Cerebellar nuclear complex (tissue), 1 donor: ENCODE results near the gene TMEM63B.
A peak's percentile ranks its signal among the peaks of the same experiment; 100 is the strongest.
"Not testable (repeated sequence)": the region's sequence is repeated elsewhere in the genome, so short reads cannot be mapped to it uniquely, and the experiment has no call there.

Source experiments
- DNase-seq, 2 experiments: peaks; one replicate each; lab custom pipeline; 2025; lab: John Stamatoyannopoulos, UW

Gene TMEM63B

DNA sequence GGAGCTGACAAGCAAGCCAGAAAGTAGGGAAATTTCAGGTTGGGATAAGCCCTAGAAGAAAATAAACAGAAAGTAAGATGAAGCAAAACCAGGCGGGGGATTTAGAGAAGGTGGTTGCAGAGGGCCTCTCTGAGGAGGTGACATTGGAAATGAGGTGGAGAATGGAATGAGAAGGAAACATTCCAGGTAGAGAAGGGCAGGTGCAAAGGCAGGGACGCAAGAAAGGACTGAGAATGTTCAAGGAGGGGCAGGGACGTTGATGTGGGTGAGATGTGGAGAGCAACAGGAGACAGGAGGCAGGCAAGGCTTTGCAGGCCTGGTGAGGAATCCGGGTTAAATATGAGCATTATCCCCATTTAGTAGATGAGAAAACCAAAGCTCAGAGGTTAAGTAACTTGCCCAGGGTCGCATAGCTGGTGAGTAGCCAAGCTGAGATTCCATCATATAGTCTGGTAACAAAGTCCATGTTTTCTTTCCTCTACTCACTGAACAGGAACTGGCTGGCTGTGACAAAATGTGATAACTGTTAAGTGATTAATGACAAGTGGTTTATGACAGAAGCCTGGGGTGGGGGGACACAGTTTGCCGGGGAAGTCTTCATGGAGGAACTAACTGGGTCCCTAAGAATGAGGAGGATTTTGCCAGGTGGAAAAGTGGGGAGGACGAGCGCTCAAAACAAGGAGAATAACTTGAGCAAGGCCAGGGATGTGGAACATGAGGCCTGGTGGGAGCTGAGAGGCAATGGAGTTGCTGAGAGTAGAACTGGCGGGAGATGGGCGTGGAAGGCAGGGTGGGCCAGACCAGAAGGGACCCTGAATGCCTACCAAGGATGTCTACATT lies 32.7 kb upstream of the TMEM63B start:
- no peak for DNase-seq

GRCh38 chr6:44095243-44095623 lies 32.1 kb upstream of the TMEM63B start:
- DNase-seq = not testable (repeated sequence)

- peak in 1 of 2 experiments; percentile 61 for DNase-seq
Measured at GRCh38 chr6:44096612-44097011, 30.7 kb upstream of the TMEM63B start.

- DNase-seq = no peak
Measured at GRCh38 chr6:44097782-44098317, 29.5 kb upstream of the TMEM63B start.

DNA sequence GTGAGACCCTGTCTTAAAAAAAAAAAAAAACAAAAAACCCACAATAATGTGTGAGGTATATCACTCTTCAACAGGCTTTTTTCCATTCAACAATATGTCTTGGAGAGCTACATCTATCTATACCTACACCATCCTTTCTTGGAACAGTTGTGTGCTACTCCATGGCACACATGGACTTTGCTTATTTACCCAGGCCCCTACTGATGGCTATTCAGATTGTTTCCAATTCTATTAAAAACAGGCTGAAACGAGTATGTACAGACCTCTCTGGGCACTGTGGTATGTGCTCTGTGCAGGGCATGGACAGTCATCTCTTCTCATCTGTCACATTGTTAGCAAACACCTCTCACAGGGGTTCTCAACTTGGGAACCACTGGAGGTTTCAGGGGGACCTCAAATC lies 28.2 kb upstream of the TMEM63B start:
- no peak for DNase-seq

DNA sequence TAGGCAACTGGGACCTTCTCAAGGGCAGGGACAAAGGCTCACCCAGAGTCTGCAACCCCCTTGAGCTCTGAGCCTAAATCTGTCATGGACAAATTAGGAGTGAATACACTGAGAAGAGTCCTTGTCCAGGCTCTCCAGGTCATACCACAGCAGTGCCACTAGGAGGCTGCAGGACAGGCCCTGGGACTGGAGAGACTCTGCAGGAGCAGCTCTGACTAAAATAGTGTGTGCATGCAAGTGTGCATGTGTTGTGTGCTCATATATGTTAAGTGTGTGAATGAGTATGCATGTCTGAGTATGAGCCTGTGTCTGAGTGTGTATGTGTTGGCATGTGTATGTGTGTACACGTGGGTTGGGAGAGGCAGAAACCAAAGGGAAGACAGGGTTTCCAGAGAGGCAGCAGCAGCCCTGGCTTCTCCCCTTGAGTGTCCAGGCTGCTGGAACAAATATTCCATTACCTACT lies 27.2 kb upstream of the TMEM63B start:
- no peak for DNase-seq

GRCh38 chr6:44101832-44102231 lies 25.5 kb upstream of the TMEM63B start:
- no peak for DNase-seq

DNA sequence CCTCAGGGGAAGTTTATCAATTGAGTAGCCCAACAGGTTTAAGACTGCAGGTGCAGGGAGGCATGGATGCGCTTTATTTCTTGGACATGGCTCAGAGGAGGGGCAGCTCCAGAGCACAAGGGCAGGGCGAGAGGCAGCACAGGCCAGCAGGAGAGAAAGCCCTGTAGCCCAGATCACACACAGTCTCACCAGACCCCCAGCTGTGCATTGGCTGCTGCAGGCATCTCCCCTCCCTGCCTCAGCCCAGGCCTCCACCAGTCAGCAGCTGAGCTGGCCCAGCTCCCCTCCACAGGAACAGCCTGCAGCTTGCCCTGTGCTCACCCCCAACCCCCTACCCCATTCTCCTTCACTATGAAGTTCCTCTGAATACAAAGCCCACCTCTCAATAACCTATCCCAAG lies 24.8 kb upstream of the TMEM63B start:
- no peak for DNase-seq

GRCh38 chr6:44104481-44105021 lies 22.8 kb upstream of the TMEM63B start:
- no peak for DNase-seq

GRCh38 chr6:44105146-44105545 lies 22.2 kb upstream of the TMEM63B start:
- DNase-seq = peak in 1 of 2 experiments; percentile 27

DNA sequence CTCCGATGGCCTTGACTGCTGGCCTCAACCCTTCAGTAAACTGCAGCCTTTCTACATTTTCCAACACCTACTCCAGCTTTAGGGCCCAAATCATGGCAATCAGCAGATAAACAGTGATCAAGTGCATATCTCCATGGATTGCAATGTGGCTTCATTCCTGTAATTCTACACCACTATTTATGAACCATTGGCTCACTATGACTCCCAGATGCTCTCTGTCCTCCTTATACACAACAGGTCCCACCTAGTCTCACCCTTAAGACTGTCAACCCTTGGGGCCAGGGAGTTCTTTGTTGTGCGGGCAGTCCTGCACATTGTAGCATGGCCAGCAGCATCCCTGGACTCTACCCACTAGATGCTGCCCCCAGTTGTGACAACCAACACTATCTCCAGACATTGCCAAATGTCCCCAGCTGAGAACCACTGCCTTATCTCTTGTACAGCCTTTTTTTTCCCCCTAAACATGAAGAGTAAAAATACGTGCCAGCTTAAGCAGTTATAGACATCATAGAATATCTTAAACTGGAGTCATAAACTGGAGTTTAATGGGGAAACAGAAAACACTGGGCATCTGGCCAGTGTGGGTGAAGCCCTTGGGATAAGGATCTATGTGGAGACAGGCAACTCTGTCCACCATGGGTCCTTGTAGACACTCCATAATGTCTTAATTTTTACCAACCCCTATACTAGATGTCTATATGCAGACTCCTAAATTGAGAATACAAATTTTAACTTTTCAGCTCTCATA lies 21.2 kb upstream of the TMEM63B start:
- DNase-seq = no peak

GRCh38 chr6:44107017-44107416 lies 20.3 kb upstream of the TMEM63B start:
- DNase-seq = no peak

- no peak for DNase-seq
Measured at GRCh38 chr6:44108471-44108870, 18.9 kb upstream of the TMEM63B start.

GRCh38 chr6:44109212-44109611 lies 18.1 kb upstream of the TMEM63B start:
- no peak for DNase-seq

DNA sequence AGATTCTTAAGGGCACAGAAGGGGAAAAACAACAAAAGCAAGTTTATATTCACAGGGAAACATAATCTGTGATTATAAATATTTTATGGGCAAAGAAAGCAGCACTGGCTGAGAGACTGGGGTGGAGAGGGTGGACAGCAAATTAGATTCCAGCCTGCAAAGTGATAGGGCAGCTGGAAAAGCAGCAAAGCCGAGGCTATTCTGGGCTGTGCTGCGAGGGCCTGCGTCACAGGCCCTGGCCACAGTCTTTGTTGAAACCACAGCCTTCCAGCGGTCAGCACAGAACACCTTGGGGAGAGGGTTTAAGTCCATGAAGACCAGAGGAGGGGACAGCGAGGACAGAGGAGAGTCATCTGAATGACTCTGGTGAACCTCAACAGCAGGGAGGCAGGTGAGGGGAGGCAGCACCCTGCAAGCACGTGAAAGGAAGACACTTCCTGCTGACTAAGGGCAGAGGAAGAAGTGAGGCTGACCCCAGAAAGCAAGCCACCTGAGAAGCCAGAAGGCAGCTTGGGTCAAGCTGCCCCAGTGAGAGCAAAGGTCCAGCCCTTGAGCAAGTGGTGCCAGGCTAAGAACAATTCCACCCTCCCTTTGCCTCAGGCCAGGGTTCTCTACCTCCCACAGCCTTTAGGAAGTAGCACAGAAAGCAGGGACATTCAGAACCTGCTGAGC lies 17.2 kb upstream of the TMEM63B start:
- DNase-seq = no peak

DNA sequence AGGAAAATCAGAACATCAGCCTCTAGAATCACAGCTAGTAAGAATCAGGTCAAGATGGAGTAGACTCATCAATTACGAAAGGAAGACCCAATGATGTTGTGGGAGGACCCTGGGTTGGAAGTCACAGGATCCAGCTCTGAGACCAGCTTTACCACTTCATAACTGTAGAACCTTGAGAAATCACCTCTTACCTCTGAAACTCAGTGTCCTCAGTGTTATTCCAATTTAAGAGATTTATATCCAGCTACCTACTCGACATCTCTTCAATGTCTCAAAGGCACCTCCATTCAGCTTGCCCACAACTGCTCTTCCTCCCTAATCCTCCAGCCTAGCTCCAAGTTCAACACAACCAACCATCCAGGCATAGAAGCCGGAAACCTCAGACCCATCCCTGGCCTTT lies 16.4 kb upstream of the TMEM63B start:
- no peak for DNase-seq

- DNase-seq = no peak
Measured at GRCh38 chr6:44111434-44112417, 15.6 kb upstream of the TMEM63B start.

DNA sequence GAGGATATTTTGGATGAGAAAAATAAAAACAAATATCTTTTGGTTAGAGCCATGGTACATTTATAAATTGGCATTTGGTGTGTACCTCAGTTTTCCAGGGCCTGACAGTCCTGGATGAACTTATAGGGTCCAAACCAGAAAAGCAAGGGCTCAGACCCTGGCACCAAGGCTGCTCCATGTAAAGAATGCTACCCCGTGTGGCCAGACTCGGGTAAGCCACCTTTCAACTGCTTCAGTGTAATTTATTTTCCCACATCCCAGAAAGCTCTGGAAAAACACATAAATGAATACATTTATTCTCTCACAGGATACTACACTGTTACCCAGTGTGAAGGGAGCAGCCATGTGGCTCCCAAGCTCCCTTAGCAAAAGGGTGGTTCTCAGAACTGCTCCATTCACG lies 13.9 kb upstream of the TMEM63B start:
- no peak for DNase-seq

DNA sequence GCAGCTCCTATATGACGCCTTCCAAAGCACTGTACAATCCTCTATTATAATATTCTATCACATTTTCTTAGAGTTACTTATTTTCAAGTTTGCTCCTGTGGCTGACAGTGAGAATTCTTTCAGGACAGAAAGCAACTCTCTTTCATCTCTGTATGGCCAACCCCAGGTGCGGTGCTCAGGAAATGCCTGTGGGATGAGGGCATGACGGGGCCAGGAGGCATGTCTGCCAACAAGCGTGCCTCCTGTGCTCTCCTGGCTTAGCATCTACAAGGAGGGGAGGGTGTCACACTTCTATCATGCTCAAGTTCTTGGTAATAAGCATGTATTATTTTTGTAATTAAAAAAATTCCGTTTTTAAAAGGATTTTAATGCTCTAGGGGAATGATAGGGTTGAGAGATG lies 11.5 kb upstream of the TMEM63B start:
- DNase-seq = no peak

DNA sequence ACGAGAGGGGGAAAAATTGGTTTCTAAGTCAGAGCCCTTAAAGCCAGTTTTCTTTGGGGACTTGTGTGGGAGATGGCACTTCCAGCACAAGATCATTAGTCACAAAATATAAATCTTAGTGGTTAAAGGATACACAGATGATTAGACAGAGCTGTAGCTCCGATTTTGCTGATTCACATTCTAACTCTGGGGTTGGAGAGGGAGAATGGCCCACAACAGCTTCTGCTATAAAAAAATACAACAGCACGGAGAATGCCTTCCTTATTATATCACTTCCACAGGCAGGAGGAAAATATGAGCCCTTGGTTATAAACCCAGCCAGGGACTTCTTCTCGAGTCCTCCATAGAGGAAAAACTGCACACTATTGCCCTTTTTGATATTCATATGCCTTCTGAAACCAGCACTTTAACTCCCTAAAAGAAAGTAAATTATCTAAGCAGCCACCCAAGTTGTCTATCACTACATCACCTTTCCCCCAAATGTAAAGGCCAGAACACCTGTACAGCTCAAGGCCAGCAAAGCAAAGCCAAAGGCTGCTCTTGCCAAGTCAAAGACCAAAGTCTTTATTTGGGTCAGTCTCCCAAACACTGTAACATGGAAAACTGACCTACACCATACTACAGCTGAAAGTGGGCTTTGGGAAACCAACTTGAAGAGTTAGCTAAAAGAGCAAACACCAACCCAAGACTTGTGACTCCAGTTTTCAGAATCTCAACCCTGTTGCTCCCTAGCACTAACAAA lies 10.5 kb upstream of the TMEM63B start:
- no peak for DNase-seq
